Stimulated activated CD8-positive, alpha-beta memory T cell treated with anti-CD3 and anti-CD28 coated beads, Interleukin-12 subunit alpha, Interleukin-12 subunit beta, amount 100 ng/mL, for 24 hours (primary cell): Measurements from ENCODE around the gene CTCFL.

Experiments used
- DNase-seq: peaks from one replicate; pipeline ENCODE4 v3.0.0-alpha.2; 2020; ENCODE audit errors: extremely low read depth

Gene CTCFL

GRCh38 chr20:57559658-57560553, 35.0 kb upstream of the CTCFL start:
- DNase-seq, result no peak

- DNase-seq, result no peak
Measured at GRCh38 chr20:57559289-57559634, 34.3 kb upstream of the CTCFL start.

GRCh38 chr20:57558614-57559288, 33.8 kb upstream of the CTCFL start:
- no peak for DNase-seq

- DNase-seq, result no peak
Measured at GRCh38 chr20:57557926-57558613, 33.1 kb upstream of the CTCFL start.

- no peak for DNase-seq
Measured at GRCh38 chr20:57556980-57557274, 32.0 kb upstream of the CTCFL start.

GRCh38 chr20:57555457-57556184, 30.7 kb upstream of the CTCFL start:
- DNase-seq, result no peak

- no peak for DNase-seq
Measured at GRCh38 chr20:57553376-57554018, 28.6 kb upstream of the CTCFL start.

- DNase-seq, result no peak
Measured at GRCh38 chr20:57552471-57552870, 27.5 kb upstream of the CTCFL start.

- DNase-seq, result no peak
Measured at GRCh38 chr20:57548177-57549058, 23.5 kb upstream of the CTCFL start.

GRCh38 chr20:57546956-57547649, 22.2 kb upstream of the CTCFL start:
- no peak for DNase-seq

GRCh38 chr20:57545927-57546662, 21.2 kb upstream of the CTCFL start:
- no peak for DNase-seq

- no peak for DNase-seq
Measured at GRCh38 chr20:57544838-57545564, 20.1 kb upstream of the CTCFL start.

- no peak for DNase-seq
Measured at GRCh38 chr20:57543754-57544153, 18.8 kb upstream of the CTCFL start.

- DNase-seq, result no peak
Measured at GRCh38 chr20:57540890-57541580, 16.1 kb upstream of the CTCFL start.

GRCh38 chr20:57539889-57540288, 14.9 kb upstream of the CTCFL start:
- DNase-seq, result no peak

GRCh38 chr20:57537822-57538221, 12.9 kb upstream of the CTCFL start:
- no peak for DNase-seq

- DNase-seq, result no peak
Measured at GRCh38 chr20:57536771-57537724, 12.1 kb upstream of the CTCFL start.
